NCI-H524 treated with DMSO at 0.1 percent for 48 hours (cell line): ENCODE data around the gene SLC15A1.
"Not testable (repeated sequence)": the region's sequence is repeated elsewhere in the genome, so short reads cannot be mapped to it uniquely, and the experiment has no call there.

Source experiments
- DNase-seq: peaks from one replicate; lab custom pipeline; 2025; lab: John Stamatoyannopoulos, UW

The SLC15A1 gene

GRCh38 chr13:98781470-98781869 is 29.0 kb upstream of the SLC15A1 start:
- DNase-seq = no peak

DNA sequence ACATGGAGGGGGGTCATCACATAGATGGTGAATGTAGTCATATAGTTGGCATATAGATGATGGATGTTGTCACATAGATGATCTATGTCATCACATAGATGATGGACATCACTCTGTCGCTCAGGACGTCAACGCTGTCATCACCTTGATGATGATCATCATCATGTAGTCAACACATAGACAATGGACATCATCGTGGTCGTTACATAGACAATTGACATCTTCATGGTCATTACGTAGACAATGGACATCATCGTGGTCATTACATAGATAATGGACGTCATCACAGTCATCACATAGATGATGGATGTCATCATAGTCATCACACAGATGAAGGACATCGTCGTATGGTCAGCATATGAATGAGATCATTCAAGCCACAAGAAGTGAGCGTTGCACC is 28.6 kb upstream of the SLC15A1 start:
- DNase-seq = no peak

GRCh38 chr13:98780451-98780850 is 28.0 kb upstream of the SLC15A1 start:
- no peak for DNase-seq

GRCh38 chr13:98779695-98780094 is 27.2 kb upstream of the SLC15A1 start:
- no peak for DNase-seq

DNA sequence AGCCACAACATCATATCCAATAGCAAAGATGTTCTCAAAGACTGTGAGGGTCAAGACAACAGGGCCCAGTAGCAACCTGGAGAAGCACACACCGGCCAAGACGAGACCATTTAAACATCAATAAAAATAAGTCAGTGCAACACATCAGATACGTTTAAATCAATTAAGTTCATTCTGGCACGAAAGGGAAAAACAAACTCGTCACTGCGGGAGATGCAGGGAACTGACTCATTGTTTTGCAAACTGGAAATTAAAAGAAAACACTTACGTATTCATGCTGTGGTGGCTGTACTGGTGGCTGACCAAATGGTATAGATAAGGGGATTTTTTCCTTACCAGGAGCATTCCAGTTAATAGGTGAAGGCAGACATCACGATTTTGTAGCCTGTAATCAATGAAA is 26.3 kb upstream of the SLC15A1 start:
- no peak for DNase-seq

- no peak for DNase-seq
Observed at GRCh38 chr13:98776644-98777043, 24.2 kb upstream of the SLC15A1 start.

- no peak for DNase-seq
Observed at GRCh38 chr13:98775844-98776598, 23.5 kb upstream of the SLC15A1 start.

DNA sequence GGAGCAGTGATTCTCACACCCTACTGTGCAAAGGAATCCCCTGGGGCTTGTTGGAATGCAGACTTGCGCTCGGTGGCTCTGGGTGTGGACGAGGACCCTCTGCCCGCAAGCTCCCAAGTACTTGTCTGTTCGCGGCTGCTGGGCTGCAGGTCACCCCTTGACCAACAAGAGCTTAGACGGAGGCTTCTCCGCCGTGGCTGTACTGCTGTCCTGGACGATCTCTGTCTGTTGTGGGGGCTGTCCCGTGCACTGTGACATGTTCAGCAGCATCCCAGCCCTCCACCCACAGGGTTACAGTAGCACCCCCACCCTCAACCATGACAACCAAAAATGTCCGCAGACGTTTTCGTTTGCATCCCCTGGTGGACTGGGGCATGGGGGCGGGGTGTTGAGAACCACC is 22.9 kb upstream of the SLC15A1 start:
- no peak for DNase-seq

GRCh38 chr13:98774776-98775175 is 22.3 kb upstream of the SLC15A1 start:
- DNase-seq = no peak

DNA sequence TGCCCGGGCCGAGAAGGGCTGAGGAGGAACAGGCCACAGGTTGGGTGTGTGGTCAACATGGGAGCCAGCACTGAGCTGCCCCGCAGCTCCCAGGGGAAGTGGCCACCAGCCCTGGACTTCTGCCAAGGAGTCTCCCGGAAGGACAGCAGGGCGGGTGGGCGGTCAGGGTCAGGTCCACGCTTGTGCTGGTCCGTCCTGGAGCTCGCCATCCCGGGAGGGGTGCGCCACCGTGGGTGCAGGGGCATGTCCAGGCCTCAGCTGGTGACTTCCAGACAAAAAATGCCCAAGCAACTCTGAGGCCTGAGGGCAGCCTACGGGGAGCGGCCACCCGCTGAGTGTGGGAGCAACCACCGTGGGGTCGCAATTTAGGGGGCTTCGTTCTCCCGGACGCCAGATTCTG is 21.4 kb upstream of the SLC15A1 start:
- DNase-seq = no peak

DNA sequence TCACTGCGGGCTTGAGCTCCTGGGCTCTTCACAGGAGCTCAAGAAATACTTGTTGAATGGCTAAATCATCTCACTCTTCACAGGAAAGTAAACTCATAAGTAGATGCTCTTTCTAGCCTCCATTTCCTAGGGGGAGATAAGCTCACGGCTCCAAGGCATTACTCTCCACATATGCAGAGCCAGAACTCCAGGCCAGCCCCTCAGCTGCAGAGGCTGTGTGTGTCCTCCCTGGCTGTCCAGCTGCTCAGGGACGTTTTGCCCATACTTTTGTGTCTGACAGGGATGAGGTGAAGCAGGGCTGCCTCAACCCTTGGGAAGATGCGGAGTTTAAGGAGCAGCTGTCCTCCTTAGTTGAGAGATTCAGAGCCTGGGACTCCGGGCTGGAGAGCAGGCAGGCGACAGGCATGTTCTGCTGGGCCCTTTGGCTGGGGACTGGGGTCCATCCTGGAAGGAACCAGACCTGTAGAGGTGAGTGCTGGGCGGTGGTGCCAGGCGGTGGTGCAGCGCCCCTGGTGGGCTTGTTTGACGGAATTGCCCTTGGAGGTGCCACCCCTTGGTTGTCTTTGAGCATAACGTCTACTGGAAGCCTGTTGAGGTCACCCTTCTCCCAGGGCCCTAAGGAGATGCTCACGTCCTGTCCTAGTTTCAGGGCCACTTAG is 20.5 kb upstream of the SLC15A1 start:
- no peak for DNase-seq

DNA sequence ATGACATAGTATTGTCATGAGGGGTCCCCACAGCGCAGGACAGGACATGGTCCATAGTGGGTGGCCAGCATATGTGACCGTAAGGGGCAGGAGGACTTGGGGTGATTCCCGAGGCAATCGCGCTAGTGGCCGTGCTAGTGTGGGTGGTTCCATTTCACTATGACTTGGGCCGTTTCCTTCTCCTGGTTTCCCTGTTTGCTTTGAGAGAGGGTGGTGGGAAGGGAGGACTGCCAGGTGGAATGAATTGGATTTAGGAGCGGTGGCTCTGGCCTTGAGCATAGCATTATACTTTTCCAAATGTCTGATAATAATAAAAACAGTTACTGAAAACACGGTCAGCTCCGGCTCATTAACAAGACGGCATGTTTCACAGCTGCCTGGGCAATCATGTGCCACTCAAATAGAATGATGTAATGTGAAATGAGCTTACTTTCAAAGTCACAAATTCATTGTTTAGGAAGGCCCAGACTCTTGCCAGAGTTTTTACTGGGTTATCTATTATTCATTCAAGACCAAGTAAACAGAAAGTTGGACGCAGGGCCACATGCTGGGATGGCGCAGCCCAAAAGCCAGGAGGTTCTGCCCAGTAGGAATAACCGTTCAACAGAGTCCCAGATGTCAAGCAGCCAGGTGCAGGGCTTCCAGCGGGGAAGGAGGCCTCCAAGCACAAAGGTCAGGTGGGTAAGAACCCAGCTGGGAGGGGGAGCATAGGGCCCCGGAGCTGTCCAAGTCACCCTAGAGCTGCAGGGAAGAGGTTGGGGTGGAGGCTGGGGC is 19.6 kb upstream of the SLC15A1 start:
- no peak for DNase-seq

GRCh38 chr13:98769736-98770135 is 17.3 kb upstream of the SLC15A1 start:
- no peak for DNase-seq

- no peak for DNase-seq
Observed at GRCh38 chr13:98768522-98768921, 16.1 kb upstream of the SLC15A1 start.

DNA sequence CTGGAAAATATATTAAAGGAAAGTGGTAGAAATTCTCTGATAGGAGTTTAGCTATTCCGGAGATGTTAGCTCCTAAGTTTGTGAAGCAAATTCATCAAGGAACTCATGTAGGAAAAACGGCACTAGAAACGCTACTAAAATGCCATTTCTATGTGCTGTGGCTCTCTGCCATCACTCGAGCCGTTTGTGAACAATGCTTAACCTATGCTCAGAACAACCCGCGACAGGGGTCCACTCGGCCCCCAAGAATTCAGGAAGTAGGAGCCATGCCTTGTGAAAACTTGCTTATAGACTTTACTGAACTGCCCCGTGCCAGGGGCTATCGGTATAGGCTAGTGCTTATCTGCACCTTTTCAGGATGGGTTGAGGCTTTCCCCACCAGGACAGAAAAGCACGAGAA is 14.2 kb upstream of the SLC15A1 start:
- no peak for DNase-seq

GRCh38 chr13:98765996-98766519 is 13.6 kb upstream of the SLC15A1 start:
- no peak for DNase-seq

DNA sequence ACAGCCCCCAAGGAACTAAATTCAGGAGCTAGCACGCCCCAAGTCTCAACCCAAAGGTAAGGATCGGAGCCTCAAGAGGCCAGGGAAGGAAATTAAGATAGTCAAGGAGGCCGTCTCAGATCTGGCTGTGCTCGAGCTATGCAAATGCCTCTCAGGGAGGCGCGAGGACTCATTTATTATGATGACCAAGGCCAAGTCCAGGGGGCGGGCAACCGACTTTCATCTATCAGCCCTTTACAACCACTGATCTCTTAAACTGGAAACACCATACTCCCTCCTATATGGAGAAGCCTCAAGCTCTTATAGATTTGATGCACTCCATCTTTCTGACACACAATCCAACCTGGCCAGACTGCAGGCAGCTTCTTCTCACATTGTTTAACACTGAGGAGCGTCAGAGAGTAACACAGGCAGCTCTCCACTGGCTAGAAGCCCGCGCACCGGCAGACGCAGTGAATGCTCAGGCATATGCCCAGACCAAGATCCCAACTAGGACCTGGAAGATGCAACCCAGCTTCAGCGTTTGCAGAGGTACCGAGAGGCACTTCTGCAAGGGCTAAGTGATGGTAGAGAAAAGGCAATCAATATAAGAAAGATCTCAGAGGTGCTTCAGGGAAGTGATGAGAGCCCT is 9.6 kb upstream of the SLC15A1 start:
- no peak for DNase-seq

DNA sequence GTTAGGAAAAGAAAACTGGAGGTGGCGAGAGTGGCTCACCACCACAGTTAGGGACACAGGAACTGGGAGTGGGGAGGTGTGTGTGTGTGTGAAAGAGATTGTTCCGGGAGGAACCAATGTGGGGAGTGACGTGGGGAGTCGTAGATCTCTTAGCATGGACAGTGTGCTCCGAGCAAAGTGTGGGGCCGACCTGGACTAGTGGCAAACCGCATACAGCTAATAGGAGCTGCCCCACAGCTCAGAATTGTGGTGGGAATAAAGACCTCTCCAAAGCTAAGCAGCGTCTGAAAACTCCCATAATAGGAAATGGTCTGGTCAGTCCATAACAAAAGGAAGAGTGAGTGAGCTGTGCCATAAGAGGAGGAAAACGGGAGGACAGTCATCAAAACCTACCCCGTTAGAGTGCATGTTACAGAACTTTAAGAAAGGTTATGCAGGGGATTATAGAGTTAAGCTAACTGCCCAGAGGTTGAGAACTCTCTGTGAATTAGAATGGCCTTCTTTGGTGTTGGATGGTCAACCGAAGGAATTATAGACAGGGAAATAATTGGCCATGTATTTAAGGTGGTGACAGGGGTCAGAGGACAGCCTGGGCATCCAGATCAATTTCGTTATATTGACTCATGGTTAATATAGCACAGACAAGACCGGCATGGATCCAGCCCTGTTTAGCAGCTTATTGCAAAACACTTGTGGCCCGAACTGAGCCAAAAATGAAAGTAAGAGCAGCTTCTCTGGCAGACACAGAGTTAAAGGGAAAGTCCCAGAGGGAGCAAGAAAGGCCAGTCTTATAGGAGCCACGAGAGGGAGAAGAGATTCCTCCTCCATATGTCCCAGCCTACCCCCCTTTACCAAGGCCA is 8.9 kb upstream of the SLC15A1 start:
- no peak for DNase-seq

GRCh38 chr13:98755729-98756128 is 3.3 kb upstream of the SLC15A1 start:
- DNase-seq = no peak

DNA sequence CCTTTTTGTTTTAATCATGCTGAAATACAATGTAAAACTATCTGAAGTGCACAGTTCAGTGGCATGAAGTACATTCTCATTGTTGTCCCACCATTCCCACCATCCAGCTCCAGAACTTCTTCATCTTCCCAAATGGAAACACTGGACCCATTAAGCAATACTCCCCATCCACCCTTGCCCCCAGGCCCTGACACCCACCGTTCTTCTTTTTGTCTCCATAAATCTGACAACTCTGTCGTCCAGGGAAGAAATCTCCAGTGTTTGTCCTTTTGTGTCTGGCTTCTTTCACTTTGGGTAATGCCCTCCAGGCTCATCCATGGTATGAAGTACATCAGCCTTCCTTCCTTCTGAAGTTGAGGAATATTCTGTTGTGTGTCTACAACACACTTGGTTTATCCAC is 2.6 kb upstream of the SLC15A1 start:
- DNase-seq = no peak

GRCh38 chr13:98754468-98754867 is 2.0 kb upstream of the SLC15A1 start:
- DNase-seq = not testable (repeated sequence)
